ENCODE results near the gene NT5C3A. TPM values are rescaled to one million over a fixed set of nuclear protein-coding genes. Genes with fewer than 3 reads are reported as not detected.

Gene NT5C3A
- total RNA-seq, 1 donor from 2014 or later = 30.3 TPM

DNA sequence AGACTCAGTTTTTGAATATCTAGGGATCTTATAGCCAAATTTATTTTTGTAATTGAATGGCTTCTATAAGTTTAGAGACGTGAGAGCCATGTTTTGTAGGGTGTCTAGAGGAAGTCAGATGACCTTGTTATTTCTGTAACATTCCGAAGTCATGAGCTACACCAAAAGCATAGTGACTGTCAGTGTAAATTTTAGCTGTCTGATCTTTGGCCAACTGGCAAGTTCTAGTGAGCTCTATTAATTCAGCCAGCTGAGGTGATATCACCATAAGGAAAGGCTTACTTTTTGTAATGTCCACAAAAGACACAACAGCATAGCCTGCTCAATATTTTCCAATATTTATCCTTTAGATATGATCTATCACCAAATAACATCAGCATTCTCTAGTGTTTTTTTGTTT, 9.9 kb upstream of the NT5C3A start:
- H3K9me3 ChIP-seq = peaks cover 8% of the 10 kb centered on the region
- intact Hi-C loops (cut with DNase I) = no loop called here

DNA sequence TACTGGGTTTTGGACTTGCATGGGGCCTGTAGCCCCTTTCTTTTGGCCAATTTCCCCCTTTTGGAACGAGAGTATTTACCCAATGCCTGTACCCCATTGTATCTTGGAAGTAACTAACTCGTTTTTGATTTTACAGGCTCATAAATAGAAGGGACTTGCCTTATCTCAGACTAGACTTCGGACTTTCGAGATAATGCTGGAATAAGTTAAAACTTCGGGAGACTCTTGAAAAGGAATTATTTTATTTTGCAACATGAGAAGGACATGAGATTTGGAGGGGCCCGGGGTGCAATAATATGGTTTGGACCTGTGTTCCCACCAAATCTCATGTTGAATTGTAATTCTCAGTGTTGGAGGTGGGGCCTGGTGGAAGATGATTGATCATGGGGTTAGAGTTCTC, 8.3 kb upstream of the NT5C3A start:
- no peak for ATAC-seq
- TF ChIP-seq, protein P1, sequence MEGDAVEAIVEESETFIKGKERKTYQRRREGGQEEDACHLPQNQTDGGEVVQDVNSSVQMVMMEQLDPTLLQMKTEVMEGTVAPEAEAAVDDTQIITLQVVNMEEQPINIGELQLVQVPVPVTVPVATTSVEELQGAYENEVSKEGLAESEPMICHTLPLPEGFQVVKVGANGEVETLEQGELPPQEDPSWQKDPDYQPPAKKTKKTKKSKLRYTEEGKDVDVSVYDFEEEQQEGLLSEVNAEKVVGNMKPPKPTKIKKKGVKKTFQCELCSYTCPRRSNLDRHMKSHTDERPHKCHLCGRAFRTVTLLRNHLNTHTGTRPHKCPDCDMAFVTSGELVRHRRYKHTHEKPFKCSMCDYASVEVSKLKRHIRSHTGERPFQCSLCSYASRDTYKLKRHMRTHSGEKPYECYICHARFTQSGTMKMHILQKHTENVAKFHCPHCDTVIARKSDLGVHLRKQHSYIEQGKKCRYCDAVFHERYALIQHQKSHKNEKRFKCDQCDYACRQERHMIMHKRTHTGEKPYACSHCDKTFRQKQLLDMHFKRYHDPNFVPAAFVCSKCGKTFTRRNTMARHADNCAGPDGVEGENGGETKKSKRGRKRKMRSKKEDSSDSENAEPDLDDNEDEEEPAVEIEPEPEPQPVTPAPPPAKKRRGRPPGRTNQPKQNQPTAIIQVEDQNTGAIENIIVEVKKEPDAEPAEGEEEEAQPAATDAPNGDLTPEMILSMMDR (IDR thresholded peaks at IDR 0.05) = no peak
- Histone ChIP-seq H3K9me3 (peaks cover 14% of the 10 kb centered on the region), H3K27me3 (ENCODE audit: low read depth) (no peaks in the 10 kb centered on the region), H3K27ac (no peak overlapping the region), H3K36me3 (no peaks in the 10 kb centered on the region), H3K4me1 (no peaks in the 10 kb centered on the region), H3K4me3 (no peak overlapping the region)
- no peak for DNase-seq
- intact Hi-C loops (cut with DNase I) = no loop called here

More for the DNA sequence above, 9.9 kb upstream of the NT5C3A start:
- no peaks in the 10 kb centered on the region for H3K4me1 ChIP-seq
- no peak for DNase-seq
- no peak overlapping the region for H3K4me3 ChIP-seq
- TF ChIP-seq, protein P1 (IDR thresholded peaks at IDR 0.05) = no peak
- no peaks in the 10 kb centered on the region for H3K27me3 ChIP-seq (ENCODE audit: low read depth)
- H3K36me3 ChIP-seq = no peaks in the 10 kb centered on the region
- ATAC-seq = no peak
- no peak overlapping the region for H3K27ac ChIP-seq

GRCh38 chr7:33070277-33070676, 7.7 kb upstream of the NT5C3A start:
- intact Hi-C loops (cut with DNase I) = no loop called here
- H3K4me1 ChIP-seq = no peaks in the 10 kb centered on the region
- H3K4me3 ChIP-seq = no peak overlapping the region
- DNase-seq (no peak), ATAC-seq (no peak)
- H3K27me3 ChIP-seq (ENCODE audit: low read depth) = no peaks in the 10 kb centered on the region
- no peaks in the 10 kb centered on the region for H3K36me3 ChIP-seq
- TF ChIP-seq, protein P1 (IDR thresholded peaks at IDR 0.05) = no peak
- H3K9me3 ChIP-seq = peaks cover 16% of the 10 kb centered on the region
- no peak overlapping the region for H3K27ac ChIP-seq

DNA sequence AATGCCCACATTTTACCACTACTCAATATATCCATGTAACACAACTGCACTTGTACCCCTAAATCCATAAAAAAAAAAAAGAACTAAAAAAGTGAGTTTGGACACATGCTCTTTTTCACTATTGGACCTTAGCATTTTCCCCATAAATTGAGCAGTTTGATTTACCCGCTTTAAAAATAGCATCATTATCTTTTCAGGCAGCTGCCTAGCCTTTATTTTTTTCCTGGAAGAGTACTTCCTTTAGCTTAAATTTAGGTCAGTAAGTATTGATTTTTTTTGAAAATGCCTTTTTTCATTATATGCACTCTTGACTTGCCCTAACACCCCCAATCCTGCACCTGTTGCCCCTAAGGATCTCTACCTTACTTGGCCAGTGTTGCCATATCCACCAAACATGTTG, 5.3 kb upstream of the NT5C3A start:
- Histone ChIP-seq H3K27ac (no peak overlapping the region), H3K4me1 (peaks cover 6% of the 10 kb centered on the region), H3K36me3 (no peaks in the 10 kb centered on the region), H3K9me3 (peaks cover 16% of the 10 kb centered on the region), H3K4me3 (no peak overlapping the region), H3K27me3 (ENCODE audit: low read depth) (no peaks in the 10 kb centered on the region)
- TF ChIP-seq, protein P1 (IDR thresholded peaks at IDR 0.05) = no peak
- DNase-seq = no peak
- ATAC-seq = no peak
- intact Hi-C loops (cut with DNase I) = no loop called here

DNA sequence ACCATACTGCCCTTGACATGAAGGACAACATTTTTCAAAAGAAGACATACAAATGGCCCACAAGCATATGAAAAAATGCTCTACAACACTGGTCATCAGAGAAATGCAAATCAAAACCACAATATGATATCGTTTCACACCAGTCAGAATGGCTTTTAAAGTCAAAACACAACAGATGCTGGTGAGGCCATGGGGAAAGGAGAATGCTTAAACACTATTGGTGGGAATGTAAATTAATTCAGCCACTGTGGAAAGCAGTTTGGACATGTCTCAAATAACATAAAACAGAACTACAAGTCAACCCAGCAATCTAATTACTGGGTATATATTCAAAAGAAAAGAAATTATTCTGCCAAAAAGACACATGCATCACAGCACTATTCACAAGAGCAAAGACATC, 4.2 kb upstream of the NT5C3A start:
- Histone ChIP-seq H3K4me3 (no peak overlapping the region), H3K4me1 (peaks cover 6% of the 10 kb centered on the region), H3K27ac (no peak overlapping the region), H3K9me3 (peaks cover 16% of the 10 kb centered on the region), H3K27me3 (ENCODE audit: low read depth) (no peaks in the 10 kb centered on the region), H3K36me3 (no peaks in the 10 kb centered on the region)
- DNase-seq (no peak), ATAC-seq (no peak)
- TF ChIP-seq, protein P1 (IDR thresholded peaks at IDR 0.05) = no peak
- intact Hi-C loops (cut with DNase I) = no loop called here

GRCh38 chr7:33065981-33066380, 3.4 kb upstream of the NT5C3A start:
- H3K4me3 ChIP-seq = no peak overlapping the region
- H3K4me1 ChIP-seq = peaks cover 14% of the 10 kb centered on the region
- H3K36me3 ChIP-seq = no peaks in the 10 kb centered on the region
- ATAC-seq = no peak
- H3K27me3 ChIP-seq (ENCODE audit: low read depth) = no peaks in the 10 kb centered on the region
- DNase-seq = no peak
- peaks cover 16% of the 10 kb centered on the region for H3K9me3 ChIP-seq
- TF ChIP-seq, protein P1 (IDR thresholded peaks at IDR 0.05) = no peak
- H3K27ac ChIP-seq = no peak overlapping the region
- intact Hi-C loops (cut with DNase I) = no loop called here
